HG03280 (cell line): ENCODE data around the gene PLA2G4A.

Source experiments
- ATAC-seq: cut with Tn5 transposase; IDR thresholded peaks from one replicate; pipeline ENCODE4 v1.9.1; 2021; ENCODE audit warnings: mild to moderate bottlenecking, moderate library complexity; ENCODE audit not compliant: unreplicated experiment

Gene PLA2G4A

DNA sequence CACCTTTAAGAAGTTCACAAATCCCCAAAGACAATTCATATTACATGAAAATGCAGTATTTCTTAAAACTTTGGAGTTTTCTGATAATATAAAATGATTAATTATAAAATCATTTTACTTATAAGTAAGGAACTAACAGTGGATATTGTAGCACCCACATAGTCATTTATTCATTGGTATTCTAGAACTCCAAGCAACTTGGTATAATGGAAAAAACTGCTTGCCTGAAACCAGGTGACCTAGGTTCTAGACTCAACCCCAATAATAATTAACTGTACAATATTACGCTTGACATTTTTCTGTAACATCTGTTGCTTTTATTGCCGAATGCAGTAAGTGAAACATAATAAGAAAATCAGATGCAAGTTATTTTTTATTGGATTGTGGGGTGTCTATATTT lies 2.4 kb downstream of the PLA2G4A start:
- no peak for ATAC-seq

DNA sequence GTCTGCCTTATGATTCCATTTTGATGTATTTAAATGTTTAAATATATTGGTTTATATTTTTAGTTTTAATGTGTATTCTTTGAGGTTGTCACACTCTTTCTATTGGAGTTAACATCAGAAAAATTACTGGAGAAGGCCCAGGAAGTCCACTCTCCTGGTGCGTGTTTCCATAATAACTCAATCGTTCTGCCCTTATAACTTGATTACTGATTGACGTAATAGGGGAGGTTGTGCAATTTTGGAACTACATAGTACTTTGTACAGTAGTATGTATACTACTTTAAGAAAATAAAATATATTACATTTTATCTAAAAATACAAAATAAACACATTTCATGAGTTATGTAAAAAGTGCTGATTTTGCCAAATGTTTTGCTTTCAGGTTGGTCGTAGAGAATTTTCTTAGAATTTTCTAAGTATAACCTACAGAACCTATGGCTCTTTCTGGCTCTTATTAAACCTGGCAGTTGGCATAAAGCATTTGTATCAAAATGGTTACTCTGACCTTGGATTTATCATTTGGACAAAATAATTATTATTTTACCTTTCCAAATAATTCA lies 5.7 kb downstream of the PLA2G4A start:
- ATAC-seq, result no peak

DNA sequence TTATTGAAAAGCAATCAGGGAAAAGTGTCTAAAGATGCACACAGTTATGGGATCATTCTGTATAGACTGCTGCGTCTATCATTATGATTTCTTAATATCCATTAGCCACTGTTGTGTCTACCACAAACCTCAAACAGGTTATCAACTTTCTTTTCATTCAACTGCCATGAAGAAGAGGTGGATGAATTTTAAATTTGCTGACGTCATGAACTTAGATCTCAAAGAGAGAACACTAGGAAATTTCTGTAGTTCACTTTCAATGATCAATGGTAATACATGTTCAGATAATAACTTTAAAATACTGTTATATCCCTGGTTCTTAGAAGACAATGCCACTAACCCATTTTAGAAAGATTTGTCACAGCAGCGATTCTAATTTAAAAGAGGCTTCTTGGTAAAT lies 6.7 kb downstream of the PLA2G4A start:
- no peak for ATAC-seq

DNA sequence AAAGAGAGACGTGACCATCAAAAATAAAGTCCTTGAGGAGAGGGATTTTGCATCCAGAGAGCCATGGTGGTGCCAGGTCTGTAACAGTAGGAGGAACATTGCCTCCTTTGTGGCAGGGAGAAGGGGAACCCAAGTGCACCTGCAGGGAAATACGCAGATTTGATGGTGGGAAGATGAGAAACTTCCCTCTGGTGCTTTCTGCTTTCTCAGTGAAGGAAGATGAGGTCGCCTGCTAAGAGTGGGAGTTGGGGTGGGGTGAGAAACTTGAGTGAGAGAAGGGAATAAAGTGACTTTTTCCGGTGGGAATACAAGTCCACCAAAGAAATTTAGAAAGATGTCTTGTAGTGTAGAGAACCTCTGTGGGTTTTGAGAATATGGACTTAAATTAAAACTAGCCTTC lies 9.1 kb downstream of the PLA2G4A start:
- no peak for ATAC-seq

DNA sequence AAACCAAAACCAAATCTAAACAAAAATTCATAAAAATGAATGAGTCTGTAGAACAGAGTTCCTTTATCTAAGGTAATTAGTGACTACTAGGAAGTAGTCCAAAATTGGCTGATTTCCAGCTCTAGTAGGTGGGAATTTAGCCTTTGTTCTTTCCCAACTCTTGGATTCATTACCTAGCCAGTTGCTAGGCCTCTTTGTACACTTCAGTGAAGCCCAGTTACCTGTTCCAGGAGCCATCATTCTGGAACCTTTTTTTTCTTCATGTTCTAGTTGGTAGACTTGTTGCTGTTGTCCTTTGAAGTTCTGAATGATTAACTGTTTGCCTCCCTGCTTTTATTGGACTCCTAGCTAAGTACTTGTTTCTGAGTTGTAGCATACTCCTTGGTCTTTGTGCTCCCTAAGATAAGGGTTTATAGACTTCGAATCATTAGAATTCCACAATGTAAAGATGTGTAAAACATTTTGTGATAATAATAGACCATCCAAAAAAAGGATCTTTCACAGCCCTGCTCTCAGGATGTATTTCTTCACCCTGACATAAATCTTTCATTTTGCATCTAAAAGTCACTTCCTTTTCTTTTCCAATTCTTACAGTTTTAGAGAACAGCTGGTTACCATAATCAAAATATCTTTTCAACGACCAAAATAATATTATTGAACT lies 9.8 kb downstream of the PLA2G4A start:
- no peak for ATAC-seq

DNA sequence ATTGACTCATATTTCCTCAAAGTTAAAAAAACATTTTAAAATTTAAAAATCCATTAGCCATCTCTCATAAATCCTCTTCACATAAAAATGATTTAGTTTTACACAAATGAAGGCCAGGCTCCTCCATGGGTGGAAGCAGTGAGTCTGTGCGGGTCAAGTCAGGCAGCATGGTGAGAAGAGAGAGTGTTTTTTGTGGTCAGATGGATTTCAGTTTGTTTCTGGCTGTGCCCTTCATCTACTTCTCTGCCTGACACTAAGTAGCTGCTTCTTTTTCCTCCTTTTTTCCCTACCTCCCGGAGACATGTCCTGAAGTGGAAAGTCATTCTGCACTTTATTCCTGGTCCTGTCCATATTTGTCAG lies 10.3 kb downstream of the PLA2G4A start:
- ATAC-seq, result no peak

DNA sequence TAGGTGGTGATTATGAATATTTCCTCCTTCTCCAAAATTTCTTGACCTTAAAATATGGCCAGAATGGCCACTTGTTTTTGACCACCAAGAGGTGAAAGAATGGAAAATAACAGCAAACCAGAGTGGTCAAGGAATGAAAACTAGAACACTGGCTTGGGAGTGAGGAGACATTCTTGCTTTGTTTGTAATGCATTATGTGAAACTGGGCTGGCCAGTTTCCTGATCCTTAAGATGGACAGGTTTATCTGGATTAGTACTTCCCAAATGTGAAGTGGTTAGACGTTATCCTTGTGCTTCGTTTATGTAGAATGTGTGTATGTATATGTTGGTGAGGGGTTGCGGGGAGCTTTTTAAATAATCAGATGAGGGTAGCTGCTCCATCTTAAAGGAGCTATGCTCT lies 12.8 kb downstream of the PLA2G4A start:
- no peak for ATAC-seq

DNA sequence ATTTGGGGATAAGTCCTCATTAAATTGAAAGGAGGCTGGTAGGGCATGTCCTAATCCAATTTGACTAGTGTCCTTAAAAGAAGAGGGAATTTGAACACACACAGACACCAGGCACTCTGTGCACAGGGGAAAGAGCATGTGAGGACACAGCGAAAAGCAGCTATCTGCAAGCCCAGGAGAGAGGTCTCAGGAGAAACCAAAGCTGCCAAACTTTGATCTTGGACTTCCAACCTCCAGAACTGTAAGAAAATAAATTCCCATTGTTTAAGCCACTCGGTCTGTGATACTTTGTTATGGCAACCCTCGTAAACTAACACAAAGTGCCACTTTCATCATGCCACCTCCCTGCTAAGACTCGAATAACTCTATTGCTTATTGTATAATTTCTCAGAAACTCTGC lies 13.8 kb downstream of the PLA2G4A start:
- no peak for ATAC-seq

DNA sequence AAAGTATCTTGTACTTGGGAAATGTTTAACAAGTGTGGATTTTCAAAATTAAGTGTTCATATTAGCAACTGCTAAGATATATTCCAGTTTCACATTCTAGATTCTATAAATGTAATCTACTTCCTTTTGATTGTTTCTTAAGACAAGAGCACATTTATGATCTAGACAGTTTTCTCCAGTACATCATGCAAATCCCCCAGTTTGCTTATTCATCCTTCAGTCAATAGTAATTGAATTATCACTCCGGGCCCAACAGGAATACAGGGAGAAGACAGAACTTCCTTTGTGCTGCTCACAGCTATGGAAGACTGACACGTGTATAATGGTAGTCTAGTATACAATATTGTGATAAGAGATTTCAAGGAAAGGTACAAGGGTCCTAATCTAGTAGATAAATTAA lies 14.5 kb downstream of the PLA2G4A start:
- no peak for ATAC-seq

DNA sequence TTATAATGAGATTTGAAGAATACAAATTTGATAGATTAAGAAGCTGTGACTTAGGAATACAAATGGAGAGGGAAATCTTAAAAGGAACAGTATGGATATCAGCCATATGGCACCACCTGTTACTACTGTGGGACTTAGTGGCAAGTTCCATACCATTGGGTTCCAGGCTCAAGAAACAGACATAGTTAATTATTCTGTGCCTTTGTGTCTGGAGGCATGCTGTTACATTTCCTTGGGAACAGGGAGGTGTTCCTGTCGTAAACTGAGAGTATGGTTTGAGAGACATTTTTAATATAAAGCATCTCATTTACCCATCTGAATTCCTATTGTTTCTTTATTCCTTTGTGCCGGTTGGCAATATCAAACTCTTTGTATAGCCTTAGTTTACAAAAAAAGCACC lies 15.2 kb downstream of the PLA2G4A start:
- ATAC-seq, result no peak

DNA sequence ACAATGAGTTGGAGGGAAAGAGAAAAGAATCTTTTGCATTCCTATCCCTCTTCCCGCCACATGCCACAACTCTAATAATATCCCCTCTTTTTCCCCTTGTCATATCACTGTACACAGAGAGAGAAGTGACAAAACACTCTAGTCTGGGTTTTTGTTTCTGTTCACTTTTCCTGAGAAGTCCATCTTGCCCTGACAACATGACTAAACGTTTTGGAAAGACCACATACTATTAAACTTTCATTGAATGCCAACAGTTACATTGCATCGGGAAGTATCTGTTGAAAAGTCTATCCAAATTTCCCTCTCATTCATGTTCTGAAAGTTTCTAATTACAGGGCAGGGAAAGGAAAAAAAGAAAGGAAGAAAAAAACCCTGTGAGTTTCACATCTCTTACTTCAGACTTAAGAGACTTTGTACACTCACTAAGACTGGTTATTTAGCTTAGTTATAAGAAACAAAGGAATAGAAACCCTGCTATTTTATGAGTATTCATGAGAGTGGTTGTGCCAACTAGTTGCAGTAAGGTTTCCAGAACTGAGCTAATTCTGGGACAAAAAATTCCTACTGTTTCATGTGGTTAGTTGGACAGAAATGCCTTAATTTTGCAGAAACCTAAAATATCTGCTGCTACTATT lies 16.9 kb downstream of the PLA2G4A start:
- no peak for ATAC-seq

DNA sequence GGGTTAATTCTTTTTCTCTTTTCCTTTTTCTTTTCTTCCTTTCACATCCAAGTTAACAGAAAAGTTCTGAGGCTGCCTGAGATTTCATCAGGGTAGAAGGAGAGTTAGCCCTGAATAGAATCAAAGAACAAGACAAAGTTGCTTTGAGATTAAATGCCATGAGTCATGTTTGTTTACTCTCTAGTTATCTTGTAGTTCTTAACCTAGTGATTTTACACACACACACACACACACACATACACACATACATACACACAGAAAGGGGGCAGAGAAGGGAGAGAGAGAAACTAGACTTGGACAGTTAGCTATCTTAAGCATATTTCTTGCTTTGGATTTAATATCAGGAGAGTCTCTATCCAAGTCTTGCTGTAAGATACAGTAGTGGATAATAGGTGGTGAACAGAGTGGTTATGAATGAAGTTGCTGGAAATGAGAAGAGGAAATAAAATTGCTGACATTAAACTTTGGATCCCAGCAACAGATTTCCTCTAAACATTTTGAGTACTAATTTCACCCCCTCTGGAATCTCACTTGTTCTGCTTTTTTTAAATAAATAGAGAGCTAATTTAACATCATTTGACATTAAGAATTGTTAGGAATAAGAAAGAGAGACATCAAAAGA lies 19.9 kb downstream of the PLA2G4A start:
- ATAC-seq, result no peak

DNA sequence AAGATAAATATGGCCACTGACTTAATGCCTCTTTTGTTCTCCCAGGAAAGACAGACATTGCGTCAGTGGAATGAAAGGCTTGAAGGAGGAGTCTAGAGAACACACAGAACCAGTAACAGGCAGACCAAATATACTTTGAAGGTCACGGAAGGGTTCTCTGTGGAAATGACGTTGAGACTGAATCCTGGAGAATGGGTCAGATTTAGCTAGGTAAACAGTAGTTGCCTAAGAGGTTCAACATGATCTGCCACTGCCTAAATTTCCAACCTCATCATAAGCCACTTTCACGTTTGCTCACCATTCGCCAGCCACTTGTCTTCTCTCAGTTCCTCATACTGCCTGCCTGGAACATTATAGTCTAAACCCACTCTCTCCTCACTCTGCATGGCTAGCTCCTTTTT lies 20.5 kb downstream of the PLA2G4A start:
- peak; percentile 89 for ATAC-seq

DNA sequence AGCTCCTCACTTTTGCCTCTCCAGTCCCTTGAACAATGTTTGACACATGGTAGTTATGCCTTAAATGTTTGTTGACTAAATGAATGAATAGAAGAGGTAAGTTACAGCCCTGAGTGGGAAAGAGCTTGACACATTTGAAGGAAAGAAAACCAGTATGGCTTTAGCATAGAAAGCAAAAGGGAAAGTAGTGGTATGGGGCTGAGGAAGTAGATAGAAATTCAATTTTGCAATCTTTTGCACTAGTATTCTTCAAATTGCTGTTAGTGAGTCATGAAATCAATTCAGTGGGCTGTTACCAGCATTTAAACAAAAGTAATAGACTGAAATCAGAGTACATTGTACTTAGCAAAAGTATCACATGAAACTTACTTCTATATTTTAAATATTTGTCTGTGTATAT lies 21.1 kb downstream of the PLA2G4A start:
- ATAC-seq, result peak; percentile 48

DNA sequence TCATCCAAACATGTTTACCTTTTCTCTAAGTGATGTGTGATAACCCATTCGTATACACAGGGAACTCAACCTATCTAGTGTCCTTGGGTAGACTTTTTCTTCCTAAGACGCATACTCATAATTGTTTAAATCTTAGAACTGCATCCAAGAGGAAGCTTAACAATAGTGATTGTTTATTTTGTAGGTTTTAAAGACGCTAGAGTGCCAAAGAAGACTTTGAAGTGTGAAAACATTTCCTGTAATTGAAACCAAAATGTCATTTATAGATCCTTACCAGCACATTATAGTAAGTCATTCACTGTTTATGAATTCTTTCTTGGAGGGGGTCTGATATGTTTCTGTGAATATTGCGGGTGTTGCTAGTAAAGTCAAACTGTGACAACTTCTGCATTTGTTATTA lies 25.4 kb downstream of the PLA2G4A start:
- no peak for ATAC-seq

DNA sequence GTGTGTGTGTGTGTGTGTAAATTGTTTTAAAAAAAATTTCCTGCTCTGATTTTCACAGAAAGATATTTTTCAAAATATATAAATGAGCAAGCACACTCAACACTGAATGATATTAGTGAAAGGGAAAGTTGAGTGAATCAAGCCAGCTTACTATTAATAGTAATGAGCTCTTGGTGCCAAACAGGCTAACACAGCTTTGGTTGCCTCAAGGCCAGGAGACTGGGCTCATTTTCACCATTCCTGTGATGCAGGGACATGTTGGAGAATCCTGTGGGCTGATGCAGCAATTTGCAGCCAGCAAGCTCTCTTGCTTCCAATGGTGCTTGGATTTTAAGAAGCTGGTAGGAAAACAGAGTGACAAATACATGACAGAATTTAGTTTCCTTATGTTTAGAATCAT lies 30.2 kb downstream of the PLA2G4A start:
- ATAC-seq, result no peak

DNA sequence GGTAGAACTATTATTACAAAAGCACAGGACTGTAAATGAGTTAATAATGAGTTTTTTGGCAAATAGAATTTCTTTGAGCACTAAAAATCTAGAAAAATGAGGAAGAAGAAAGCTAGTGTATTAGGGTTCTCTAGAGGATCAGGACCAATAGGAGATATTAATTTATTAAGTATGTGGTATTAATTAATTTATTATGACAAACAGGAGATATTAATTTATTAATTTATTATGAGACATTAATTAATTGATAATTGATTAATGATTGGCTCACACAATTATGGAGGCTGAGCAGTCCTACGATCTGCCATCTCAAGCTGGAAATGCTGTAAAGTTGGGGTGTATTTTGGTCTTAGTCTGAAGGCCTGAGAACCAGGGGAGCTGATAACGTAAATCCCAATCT lies 31.2 kb downstream of the PLA2G4A start:
- no peak for ATAC-seq

DNA sequence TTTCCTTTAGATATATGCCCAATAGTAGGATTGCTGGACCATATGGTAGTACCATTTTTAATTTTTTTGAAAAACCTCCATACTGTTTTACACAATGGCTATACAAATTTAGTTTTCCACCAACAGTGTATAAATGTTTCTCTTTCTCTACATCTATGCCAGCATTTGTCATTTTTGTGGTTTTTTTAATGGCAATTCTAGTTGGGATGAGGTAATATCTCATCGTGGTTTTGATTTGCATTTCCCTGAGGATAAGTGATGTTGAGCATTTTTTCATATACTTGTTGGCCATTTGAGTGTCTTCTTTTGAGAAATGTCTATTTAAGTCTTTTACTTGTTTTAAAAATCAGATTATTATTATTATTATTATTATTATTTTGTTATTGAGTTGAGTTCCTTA lies 35.5 kb downstream of the PLA2G4A start:
- ATAC-seq, result no peak

DNA sequence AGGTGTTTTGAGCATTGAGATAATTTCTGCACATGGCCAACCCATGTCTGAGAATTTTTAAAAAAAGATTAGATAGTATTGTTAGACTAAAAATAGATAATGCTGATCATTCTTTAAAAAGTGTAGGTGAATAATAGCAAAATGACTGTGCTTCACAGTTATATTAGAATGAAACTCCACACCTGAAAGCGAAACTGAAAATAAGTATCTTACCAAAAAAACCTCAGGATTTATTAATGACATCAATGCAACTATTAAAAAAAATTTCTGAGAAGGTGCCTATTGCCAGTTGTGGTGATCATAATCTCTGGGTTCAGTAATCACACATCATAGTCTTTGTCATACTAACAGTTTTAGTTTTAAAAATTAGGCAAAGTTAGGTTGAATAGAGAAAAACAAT lies 36.5 kb downstream of the PLA2G4A start:
- peak; percentile 79 for ATAC-seq

DNA sequence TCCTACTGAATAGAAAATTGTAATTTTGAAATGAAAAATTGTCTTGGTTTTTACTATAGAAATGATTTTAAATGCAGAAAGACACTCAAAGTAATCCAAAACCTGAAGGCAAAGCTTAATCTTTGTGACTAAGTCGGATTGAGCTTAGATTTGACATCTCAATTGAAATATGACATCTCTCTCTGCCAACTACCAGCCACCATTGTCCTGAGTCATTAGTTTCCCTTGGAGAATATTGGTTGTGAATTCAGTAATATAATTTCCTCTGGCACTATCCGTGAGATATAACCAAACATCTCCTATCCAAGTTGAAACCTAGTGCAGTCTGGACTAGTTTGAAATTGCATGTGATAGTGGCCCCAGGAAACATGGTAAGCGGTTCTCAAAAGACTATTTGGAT lies 37.1 kb downstream of the PLA2G4A start:
- ATAC-seq, result no peak

DNA sequence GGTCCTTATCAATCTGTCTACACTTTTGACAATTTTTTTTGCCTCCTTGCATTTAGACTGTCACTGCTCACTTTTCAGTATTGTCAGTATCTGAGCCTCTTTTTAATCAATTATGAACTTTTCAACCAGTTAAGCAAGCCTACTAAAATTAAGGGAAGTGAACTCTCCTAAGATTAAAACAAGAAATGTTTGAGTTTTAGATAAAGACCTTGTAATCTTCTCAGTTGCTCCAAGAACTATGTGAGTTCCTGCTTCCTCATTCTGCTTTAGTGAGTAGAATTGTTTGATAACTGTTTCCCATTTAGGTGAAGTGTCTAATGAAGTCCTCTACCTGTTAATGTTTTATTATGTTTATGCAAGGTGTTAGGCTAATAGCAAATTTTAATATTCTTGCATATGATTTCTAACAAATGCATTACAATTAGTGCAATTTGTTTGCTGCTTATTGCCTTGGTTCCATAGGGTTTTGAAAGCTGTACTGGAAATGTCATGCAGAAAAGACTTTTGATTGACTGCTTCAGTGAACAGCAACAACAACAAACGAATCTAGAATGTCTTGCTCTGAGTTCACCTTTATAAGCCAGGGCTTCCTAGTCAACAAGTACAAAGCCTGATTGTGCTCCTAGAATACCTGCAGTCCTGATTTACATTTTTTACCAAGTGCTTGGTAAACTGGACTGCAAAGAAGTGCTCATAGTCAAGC lies 40.9 kb downstream of the PLA2G4A start:
- no peak for ATAC-seq

DNA sequence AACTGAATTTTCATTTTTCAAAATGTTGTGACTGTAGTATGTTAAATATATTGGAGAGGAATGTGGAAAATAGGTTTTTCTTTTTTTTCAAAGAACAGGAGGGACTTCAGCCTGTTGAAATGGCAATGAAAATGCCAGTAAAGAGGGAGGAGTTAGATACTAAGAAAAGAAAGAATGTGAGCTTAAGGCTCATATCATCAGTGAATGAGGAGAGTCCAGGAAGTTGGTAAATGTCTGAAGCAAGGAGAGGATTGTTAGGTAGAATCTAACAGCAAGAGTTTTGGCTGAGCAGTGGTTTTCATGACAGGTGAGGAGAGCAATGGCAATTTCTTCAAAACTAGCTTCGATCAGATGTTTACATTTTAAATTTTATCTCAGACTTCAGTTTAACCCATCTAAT lies 43.0 kb downstream of the PLA2G4A start:
- ATAC-seq, result no peak
